ENCODE data around the gene FOXR2. TPM values are rescaled to one million over a fixed set of nuclear protein-coding genes. Genes with fewer than 3 reads are reported as not detected.
A peak's percentile ranks its signal among the peaks of the same experiment; 100 is the strongest.

Gene FOXR2, protein sequence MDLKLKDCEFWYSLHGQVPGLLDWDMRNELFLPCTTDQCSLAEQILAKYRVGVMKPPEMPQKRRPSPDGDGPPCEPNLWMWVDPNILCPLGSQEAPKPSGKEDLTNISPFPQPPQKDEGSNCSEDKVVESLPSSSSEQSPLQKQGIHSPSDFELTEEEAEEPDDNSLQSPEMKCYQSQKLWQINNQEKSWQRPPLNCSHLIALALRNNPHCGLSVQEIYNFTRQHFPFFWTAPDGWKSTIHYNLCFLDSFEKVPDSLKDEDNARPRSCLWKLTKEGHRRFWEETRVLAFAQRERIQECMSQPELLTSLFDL
- total RNA-seq = not detected in 2 replicates
- polyA plus RNA-seq (2012) = not detected

DNA sequence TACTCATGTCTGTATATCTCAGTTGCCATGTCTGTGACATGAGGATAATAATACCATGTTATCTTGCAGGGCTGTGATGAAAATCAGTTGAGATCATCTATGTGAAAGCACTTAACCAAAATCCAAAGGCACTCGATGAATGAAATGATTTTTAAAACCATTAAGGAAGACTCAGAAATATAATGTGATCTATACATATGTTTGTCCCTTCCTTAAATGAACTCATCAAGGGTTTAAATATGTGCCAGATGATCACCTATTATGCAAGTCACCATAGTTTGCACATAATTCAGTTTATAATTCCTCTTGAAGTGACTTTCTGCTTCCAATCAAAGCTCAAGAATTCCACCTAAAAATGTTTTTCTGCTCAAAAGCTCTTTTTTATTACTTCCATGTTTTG lies at the start of gene FOXR2:
FOXR2 (plus strand) TSS at position 301 of the 400 bp plus-strand sequence. CDS start 312 bp downstream, outside the sequence.
- DNase-seq (ENCODE audit: low read depth) = no peak

DNA sequence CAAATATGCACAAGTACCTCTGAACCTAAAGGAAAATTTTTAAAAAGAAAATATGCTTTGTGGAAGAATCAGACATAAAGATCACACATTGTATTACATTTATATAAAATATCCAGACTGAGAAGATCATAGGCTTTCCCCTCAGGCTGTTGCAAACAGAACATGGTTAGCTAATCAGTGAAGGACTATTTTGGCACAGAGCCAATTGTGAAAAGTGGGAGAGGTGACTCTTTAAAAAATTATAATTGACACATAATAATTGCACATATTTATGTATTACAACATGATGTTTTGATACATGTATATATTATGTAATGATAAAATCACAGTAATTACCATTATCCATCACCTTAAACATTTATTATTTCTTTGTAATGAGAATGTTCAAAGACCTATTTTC lies 44.1 kb upstream of the FOXR2 start:
- no peak for DNase-seq (ENCODE audit: low read depth)

DNA sequence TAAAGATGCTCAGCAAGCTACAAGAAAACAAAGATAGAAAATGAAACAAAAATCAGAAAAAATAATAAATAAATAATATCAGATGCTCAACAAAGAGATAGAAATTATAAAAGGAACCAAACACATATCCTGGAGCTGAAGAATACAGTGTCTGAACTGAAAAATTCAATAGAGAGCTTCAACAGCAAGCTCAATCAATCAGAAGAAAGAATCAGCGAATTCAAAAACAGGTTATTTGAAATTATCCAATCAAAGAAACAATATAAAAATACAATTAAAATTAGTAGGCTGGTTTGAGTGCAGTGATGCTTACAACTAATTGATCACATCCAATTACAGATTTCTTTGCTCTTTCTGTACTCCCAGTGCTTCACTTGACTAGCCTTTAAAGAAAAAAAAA lies 40.8 kb upstream of the FOXR2 start:
- DNase-seq (ENCODE audit: low read depth) = no peak

DNA sequence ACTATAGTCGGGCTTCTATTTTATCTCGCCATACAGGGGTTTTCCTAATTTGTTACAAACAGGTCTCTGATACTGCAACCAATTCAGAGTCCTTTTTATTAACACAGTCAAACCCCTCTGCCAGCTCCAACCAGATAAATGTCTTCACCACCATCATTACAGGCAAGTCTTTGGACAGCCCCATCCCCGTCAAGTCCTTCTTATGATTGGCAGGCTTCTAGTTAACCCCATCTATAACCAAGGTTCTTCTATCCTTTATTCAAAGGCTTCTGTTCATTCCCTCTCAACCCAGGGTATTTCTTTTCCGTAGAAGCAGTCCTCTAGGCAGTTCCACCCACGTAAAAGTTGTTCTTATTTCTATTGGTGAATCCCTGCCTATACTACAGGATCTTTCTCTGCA lies 29.9 kb upstream of the FOXR2 start:
- DNase-seq (ENCODE audit: low read depth) = no peak

DNA sequence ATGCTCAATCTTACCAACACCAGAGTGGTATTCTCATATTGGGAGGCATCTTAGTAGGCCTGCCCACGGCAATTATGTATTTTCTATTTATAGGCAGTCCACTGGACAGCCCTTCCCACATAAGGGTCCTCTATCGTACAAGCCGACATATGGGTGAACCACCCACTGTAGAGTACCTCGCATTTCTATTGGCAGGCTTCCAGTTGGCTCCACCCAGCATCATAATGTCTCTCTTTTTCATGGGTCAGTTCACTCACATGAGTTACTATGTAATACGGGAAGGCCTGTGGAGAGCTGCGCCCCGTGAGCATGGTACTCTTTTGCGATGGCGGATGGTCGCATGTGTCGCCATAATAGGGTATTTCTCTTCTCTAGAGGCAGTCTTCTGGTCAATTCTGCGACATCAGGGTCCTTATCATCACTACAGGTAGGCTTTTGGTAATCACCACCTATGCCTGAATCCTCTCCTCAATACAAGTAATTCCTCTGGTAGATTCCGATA lies 29.4 kb upstream of the FOXR2 start:
- DNase-seq (ENCODE audit: low read depth) = no peak

DNA sequence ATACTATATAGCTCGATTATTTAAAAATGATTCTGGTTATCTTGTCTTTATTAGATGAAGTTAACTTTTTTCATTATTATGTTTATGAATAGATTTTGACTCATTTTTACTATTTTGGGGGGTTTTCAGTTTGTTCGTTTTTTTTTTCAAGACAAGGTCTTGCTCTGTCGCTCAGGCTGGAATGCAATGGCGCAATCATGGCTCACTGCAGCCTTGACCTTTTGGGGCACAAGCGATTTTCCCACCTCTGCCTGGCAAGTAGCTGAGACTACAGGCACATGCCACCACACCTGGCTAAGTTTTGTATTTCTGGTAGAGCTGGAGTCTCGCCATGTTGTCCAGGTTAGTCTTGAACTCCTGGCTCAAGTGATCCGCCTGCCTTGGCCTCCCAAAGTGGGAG lies 24.9 kb upstream of the FOXR2 start:
- DNase-seq (ENCODE audit: low read depth) = no peak

DNA sequence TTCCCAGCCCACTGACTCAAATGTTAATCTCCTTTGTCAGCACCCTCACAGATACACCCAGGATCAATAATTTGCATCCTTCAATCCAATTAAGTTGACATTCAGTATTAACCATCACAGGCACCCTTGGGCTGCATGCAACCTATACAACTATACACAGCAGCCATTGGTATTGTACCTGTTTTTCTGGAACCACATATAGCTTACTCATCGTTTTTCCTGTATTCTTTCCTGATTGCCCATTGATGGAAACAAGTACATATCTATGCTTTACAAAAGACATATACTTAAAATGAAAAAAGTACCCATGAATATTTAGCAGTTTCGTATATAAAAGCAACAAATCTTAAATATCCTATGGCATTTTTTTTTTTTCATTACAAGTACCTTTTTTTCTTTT lies 3.7 kb upstream of the FOXR2 start:
- DNase-seq (ENCODE audit: low read depth) = no peak

DNA sequence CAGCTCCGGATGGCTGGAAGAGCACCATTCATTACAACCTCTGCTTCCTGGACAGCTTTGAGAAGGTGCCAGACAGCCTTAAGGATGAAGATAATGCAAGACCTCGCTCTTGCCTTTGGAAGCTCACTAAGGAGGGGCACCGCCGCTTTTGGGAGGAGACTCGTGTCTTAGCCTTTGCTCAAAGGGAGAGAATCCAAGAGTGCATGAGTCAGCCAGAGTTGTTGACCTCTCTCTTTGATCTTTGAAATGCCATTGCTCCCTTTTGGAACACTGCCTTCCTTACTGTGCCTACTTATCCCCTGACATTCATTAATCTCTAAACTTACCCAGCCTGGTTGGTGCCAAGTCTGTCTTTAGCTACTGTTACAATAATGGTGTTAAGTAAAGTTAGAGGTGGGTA lies 1.2 kb downstream of the FOXR2 start:
- no peak for DNase-seq (ENCODE audit: low read depth)

DNA sequence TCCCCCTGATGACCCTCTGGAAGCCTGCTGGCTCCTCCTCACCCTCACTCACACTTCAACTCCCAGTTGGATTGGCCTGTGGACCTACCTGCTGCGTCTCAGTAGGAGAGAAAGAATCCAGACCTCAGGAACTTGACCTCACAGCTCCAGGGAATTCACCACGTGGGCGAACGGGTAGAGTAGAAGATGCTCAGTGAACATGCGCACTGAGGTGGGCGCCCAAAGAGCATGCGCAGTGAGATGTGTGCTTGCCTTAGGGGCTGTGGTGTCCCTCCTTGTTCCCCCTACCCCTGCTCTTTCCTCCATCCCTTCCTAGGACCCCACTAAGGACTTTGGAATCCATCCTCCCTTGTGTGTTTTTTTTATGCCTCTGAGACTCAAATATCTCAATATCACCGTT lies 12.9 kb downstream of the FOXR2 start:
- no peak for DNase-seq (ENCODE audit: low read depth)

DNA sequence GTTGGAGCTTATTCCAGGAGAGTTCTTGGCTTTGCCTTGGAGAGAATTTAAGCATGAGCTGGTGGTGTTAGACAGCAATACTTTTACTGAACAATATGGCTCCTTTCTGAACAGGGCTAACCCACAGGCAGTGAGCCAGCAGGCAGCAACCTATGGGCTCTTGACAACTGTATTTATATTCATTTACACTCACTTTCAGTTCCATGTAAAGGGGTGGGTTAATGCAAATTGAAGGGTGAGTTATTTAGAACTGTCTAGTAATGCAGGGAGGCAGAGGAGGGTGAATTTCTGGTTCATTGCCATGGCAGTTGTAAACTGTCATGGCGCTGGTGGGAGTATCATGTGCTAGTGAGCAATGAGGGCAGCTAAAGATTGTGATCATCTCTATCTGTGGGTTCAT lies 15.7 kb downstream of the FOXR2 start:
- no peak for DNase-seq (ENCODE audit: low read depth)

DNA sequence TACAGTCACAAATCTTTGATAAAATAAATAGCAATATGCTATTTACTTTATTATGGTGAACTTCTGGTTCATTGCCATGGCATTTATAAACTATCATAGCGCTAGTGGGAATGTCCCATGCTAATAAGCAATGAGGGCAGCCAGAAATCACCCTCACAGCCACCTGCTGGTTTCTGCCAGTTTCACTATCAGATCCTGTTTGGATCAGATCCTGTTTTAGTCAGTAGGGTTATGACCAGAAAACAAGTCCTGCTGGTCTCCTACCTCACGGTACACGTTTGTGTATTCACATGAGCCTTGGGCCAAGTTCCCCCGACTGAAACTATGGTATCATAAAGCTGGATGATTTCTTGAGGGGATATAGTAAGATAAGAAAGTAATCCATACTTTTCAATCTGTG lies 17.7 kb downstream of the FOXR2 start:
- peak; percentile 0 for DNase-seq (ENCODE audit: low read depth)

DNA sequence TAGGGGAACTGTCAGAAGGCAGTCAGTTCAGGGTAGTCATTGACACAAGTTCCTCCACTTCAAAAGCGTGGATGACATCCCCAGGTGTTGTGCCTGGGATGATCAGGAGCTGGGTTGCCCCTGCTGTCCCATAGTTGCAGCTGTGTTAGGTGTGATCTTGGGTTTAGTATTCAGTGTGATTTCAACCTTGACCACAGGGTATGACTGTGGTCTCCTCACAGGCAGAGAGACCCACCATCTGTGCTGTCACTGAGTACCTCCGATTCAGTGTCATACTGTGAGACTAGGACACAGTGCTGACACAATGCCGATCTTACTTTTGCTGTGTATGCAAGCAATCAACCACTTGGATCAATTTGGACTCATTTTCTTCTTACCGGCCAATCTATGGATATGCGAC lies 25.2 kb downstream of the FOXR2 start:
- no peak for DNase-seq (ENCODE audit: low read depth)

DNA sequence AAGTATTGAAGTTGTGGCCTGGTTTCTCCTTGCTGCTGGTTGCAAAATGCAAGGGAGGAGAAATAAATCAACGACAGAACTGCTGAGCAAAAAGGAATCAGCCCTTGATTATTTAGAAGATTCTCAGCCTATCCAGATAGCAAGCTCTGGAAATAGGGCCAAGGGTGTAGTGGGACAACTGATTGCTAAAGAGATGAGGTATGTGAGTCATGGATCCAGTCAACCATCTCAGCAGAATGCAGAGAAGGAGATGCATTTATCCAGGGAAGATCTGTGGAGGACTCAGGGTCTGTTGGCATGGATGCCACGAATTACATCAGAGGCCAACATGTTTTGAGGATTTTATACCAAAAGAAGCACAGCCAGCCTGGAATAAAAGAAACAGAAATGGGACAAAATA lies 36.7 kb downstream of the FOXR2 start:
- DNase-seq (ENCODE audit: low read depth) = no peak

DNA sequence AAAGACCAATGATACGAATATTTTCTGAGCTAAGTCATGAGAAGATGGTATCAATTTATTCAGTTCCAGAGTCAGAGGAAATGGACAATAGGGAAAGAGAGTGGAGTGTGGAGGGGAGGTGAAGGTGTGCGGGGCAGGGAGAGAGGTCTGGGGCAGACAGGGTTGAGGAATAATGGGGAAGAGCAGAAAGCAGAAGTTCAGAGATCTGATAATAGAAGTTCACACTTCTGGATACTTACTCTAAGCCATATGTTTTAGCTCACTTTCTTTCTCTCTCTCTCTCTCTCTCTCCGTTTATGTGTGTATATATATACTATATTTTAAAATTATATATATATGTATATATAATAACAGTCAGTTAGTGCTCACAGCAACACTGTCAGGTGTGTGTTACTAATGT lies 40.4 kb downstream of the FOXR2 start:
- DNase-seq (ENCODE audit: low read depth) = no peak

DNA sequence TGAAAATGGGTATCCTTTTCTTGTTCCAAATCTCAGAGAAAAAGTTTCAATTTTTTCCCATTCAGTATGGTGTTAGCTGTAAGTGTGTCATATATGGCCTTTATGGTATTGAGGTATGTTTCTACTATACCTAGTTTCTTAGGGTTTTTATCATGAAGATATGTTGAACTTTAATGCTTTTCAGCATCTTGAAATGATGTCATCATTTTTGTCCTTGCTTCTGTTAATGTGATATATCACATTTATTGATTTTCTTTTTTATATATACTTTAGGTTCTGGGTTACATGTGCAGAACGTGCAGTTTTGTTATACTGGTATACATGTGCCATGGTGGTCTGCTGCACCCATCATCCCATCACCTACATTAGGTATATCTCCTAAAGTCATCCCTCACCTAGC lies 44.9 kb downstream of the FOXR2 start:
- DNase-seq (ENCODE audit: low read depth) = no peak

Other genes with a start within 250 kb of the FOXR2 start
- 24.2 and 34.0 TPM in 2 replicates for gene MAGEH1, start 171.3 kb upstream of the FOXR2 start, total RNA-seq
- gene USP51, start 133.6 kb upstream of the FOXR2 start, total RNA-seq = 0.64 and 0.83 TPM in 2 replicates
- gene RRAGB, start 94.3 kb downstream of the FOXR2 start, total RNA-seq = 30.5 and 30.6 TPM in 2 replicates